DMS53 treated with DMSO at 0.1 percent for 48 hours (cell line): ENCODE results near the gene PET117.
A peak's percentile ranks its signal among the peaks of the same experiment; 100 is the strongest.
"Not testable (repeated sequence)": the region's sequence is repeated elsewhere in the genome, so short reads cannot be mapped to it uniquely, and the experiment has no call there.

Experiments used
- DNase-seq: peaks from one replicate; lab custom pipeline; 2025; ENCODE audit not compliant: unreplicated experiment; lab: John Stamatoyannopoulos, UW

The PET117 gene

GRCh38 chr20:18137412-18138265 is at the start of gene PET117, which contains the start of gene KAT14:
PET117 (plus strand) TSS chr20:18137863; CDS start chr20:18137956, 93 bp downstream.
KAT14 (plus strand) TSS chr20:18137863; CDS start chr20:18142661, 4,798 bp downstream.
- peak; percentile 73 for DNase-seq

- DNase-seq = not testable (repeated sequence)
These were observed 49.4 kb upstream of the PET117 start for GRCh38 chr20:18088298-18088697.

- DNase-seq = not testable (repeated sequence)
These were observed 48.8 kb upstream of the PET117 start for GRCh38 chr20:18088841-18089240.

- no peak for DNase-seq
These were observed 47.6 kb upstream of the PET117 start for GRCh38 chr20:18090044-18090443.

DNA sequence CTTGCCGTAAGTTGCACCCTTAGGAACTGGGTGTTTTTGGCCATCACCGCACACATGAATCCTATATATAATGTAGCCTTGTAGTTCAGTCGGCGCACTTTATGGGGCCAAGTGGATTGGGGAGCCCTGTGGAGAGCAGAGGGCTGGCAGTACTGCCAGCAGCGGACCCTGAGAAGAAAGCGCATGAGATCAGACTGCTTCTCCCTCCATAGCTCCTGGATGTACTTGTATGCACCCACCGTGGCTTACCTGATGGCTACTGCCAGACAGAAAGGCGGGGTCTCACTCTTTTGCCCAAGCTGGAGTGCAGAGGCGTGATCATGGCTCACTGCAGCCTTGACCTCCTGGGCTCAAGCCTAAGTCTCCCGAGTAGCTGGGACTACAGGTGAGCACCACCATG is 47.2 kb upstream of the PET117 start:
- no peak for DNase-seq

DNA sequence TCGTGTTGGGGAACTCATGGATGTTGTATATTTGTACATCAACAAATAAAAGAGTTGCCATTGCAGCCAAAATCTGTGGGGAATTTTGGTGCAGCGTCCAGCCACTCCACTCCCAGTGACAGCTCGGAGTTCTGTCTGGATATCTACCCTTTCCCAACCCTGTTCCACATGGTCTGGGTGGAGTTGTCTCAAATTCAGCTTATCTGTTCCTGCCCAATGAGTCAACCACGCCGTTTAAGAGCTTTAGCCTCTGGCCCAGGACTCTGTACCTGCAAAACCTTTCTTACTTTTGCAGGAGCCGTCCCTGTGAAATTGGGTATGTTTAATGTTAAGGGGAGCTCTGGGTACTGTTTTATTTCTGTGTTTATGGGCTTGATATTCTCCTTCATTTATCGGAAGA is 46.0 kb upstream of the PET117 start:
- no peak for DNase-seq

DNA sequence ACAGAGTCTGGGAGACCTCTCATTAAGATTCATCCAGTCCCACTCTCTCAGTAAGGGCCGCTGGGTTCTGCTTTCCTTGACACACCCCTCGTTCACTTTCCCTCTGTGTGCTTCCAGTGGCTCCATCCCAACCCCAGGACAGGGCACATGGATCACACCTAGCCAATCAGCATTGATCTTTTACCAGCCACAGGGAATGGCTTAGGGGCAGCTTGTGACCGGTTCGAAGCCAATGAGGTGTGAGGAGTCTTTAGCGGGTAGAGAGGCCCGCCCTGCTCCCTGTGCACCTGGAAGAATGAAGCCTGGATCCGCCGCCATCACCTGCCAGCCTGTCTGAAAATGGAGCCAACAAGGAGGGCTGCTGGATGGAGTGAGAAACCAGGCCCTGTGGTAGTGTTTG is 44.8 kb upstream of the PET117 start:
- DNase-seq = no peak

DNA sequence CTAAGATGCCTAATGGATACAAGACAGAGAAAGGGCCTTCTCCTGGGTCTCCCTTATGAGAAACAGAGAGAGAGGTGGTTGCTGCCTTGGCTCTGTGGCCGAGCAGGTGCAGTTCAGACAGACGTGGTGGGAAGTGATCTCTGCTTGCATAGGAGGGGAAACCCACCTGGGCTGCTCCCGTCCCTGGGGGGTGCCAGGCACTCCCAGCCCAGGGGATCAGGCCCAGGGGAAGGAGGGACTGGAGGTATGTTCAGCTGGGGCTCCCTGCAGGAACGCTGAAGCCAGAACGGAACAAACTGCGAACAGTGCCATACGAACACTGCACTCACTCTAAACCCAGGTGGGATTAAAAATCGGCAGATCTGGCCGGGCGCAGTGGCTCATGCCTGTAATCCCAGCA is 44.3 kb upstream of the PET117 start:
- DNase-seq = no peak

DNA sequence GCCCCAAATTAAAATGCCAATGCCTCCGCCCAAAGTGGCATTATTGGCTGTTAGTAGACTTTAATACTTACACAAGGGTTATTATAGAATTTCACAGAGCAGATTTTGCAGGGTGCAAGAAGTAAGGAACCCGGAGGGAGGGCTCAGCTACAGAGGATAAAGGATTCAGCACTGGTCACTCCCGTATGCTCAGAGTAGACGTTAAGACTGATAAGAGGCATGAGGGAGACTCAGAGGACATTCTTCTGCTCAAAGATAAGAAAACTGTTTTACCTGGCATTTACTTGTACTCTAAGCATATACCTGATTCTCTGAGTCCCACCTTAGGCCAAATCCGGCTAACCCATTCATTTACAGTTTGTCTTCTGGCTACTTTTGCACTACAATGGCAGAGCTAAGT is 43.5 kb upstream of the PET117 start:
- no peak for DNase-seq

GRCh38 chr20:18100569-18100968 is 37.1 kb upstream of the PET117 start:
- not testable (repeated sequence) for DNase-seq

GRCh38 chr20:18101125-18101810 is 36.4 kb upstream of the PET117 start:
- DNase-seq = no peak

DNA sequence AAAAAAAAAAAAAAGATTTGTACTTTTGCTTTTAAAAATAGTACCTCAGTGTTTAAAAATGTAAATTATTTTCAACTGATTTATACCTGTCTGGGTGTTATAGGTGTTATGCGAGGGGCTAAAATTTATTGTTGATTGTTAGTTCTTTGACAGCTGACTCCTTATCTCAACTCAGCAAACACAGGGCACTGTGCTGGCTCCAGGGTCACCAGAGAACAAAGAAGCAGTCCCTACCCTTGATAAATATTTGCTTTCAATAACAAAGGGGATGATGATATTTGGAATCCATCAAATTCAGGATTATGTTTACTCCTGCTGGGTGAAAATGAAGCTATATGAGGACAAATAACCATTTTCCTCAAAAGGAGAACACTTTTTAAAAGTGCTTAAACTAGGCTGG is 34.2 kb upstream of the PET117 start:
- peak; percentile 40 for DNase-seq

DNA sequence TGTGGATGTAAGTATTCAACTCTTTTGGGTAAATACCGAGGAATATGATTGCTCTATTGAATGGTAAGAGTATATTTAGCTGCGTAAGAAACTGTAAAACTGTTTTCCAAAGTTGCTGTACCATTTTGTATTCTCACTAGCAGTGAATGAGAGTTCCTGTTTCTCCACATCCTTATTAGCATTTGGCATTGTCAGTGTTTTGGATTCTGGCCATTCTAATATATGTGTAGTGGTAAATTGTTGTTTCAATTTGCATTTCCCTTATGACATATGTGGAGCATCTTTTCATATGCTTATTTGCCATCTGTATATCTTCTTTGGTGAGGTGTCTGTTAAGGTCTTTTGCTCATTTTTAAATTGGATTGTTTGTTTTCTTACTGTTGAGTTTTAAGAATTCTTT is 29.3 kb upstream of the PET117 start:
- no peak for DNase-seq

DNA sequence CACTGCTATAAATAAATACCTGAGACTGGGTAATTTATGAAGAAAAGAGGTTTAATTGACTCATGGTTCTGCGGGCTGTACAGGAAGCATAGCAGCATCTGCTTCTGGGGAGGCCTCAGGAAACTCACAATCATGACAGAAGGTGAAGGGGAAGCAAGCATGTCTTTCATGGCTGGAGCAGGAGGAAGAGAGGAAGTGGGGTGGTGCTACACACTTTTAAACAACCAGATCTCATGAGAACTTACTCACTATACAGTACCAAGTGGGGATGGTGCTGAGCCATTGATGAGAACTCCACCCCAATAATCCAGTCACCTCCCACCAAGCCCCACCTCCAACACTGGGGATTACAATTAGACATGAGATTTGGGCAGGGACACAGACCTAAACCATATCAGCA is 9.1 kb upstream of the PET117 start:
- not testable (repeated sequence) for DNase-seq

DNA sequence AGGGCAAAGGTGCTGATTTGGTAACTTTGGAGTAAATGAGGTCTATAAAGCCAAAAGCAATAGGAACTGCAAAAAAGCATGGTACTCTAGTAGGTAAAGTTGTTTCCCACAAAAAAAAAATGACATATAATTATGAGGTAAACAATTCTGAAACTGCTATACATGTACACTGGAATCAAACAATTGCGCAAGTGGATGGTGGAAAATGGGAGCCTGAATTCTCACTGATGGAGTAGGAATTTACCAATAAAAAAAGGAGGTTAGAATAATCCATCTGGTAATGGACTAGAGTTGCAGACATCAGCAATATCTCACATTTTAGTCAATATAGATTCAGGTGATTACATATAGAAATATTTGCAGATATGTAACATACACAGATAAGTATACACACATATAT is 5.0 kb upstream of the PET117 start:
- DNase-seq = no peak

GRCh38 chr20:18133962-18134361 is 3.7 kb upstream of the PET117 start:
- DNase-seq = no peak

GRCh38 chr20:18138266-18138582 is 561 bp downstream of the PET117 start:
- DNase-seq = no peak

- DNase-seq = no peak
These were observed 1.2 kb downstream of the PET117 start for GRCh38 chr20:18138639-18139583.

DNA sequence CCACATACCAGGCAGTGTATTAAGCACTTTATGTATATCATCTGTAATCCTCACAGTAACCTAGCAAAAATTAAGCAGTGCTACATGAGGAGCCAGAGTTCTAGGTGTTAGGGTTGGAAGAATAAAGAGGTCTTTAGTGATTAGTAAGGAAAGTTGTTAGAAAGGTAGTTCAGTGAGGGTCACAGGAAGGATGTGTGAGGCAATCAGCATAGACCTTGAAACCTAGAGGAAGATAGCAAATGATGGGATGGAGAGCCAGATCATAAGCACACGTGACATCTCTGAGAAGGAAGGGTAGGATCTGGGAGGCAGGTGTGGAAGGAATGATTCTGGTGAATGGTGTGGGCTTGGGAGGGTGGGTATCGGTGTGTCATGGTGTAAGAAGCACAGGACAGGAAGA is 2.2 kb downstream of the PET117 start:
- no peak for DNase-seq

- no peak for DNase-seq
These were observed 7.0 kb downstream of the PET117 start for GRCh38 chr20:18144541-18145099.

GRCh38 chr20:18154342-18154741 is 16.7 kb downstream of the PET117 start:
- DNase-seq = no peak
